Measurements from ENCODE around the gene NECTIN1. TPM values are rescaled to one million over a fixed set of nuclear protein-coding genes. Genes with fewer than 3 reads are reported as not detected.

NECTIN1 gene
- total RNA-seq, 1 experiment from 2014 or later, result 23.8 TPM

- H4K20me1 ChIP-seq (ENCODE audit: insufficient read depth), result no peaks in the 10 kb centered on the region
- H3K4me2 ChIP-seq (ENCODE audit: low read length), result no peak overlapping the region
Observed at GRCh38 chr11:119705362-119705761, 23.6 kb downstream of the NECTIN1 start.

DNA sequence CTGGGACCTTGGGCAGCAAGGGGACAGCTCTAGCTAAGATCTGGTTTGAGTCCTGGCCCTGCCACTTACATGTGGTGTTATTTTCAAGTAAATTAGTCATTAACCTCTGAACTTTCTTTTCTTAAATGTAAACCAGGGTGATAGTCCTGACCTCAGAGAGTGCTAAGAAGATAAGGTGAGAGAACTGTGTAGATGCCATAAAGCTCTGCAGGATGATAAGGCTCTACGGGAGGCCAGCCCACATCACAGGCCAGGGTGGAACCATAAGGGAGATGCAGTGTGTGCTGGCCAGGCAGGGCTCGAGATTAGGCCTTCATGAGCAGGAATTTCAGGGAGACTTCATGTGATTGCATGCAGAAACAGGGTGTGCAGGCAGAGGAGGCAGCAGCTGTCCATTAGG is 24.2 kb downstream of the NECTIN1 start:
- ATAC-seq, result no peak
- Histone ChIP-seq H3K9me3 (ENCODE audit: control insufficient read depth in 1 of 2, insufficient read depth in 1 of 2, low read depth in 1 of 2, low read length in 2 of 2) (no peaks in the 10 kb centered on the region), H2AFZ (ENCODE audit: low read depth, low read length, poor library complexity, severe bottlenecking) (no peak overlapping the region), H3K4me3 (replicated peaks in 1 of 2; ENCODE audit: low read depth in 1 of 2, low read length in 2 of 2) (no peak overlapping the region), H4K20me1 (ENCODE audit: insufficient read depth) (no peaks in the 10 kb centered on the region), H3K9ac (ENCODE audit: low read length) (no peak overlapping the region), H3K79me2 (ENCODE audit: insufficient read depth, low read length) (peaks cover 17% of the 10 kb centered on the region; the same call in 1 of the 2 replicates), H3K4me1 (ENCODE audit: control insufficient read depth in 1 of 2, insufficient read depth in 2 of 2, low read length in 2 of 2) (peaks cover 0 to 29% of the 10 kb centered on the region in 2 experiments; a peak in 3 of 4 replicates), H3K36me3 (ENCODE audit: control insufficient read depth in 1 of 2, insufficient read depth in 2 of 2, low read length in 2 of 2) (peaks cover 0 to 2% of the 10 kb centered on the region in 2 experiments; a peak in 1 of 4 replicates), H3K9me2 (ENCODE audit: insufficient read depth) (no peaks in the 10 kb centered on the region), H3K27me3 (ENCODE audit: insufficient read depth, low read length) (no peaks in the 10 kb centered on the region), H3K4me2 (ENCODE audit: low read length) (no peak overlapping the region), H3K27ac (ENCODE audit: low read depth, low read length) (no peak overlapping the region)
- POLR2A ChIA-PET, result no interaction called here
- TF ChIP-seq ZBTB33 (IDR thresholded peaks at IDR 0.05; ENCODE audit: extremely low read depth, insufficient replicate concordance, low read length) (no peak), SIN3A (IDR thresholded peaks at IDR 0.05; ENCODE audit: low read depth) (no peak), FOSL1 (IDR thresholded peaks at IDR 0.05; ENCODE audit: low read depth) (no peak), YY1 (IDR thresholded peaks at IDR 0.05; ENCODE audit: extremely low read depth, insufficient replicate concordance, low read depth, low read length) (no peak), POLR2AphosphoS5 (IDR thresholded peaks at IDR 0.05; ENCODE audit: low read depth, low read length) (no peak)
- intact Hi-C loops (cut with micrococcal nuclease), result no loop called here
- RAD21 ChIA-PET (ENCODE audit: low non-redundant PET in 1 of 2, low total read pairs in 2 of 2, uncharacterized antibody in 2 of 2, unreplicated experiment in 2 of 2), result no interaction called here
- CTCF ChIA-PET, result interaction anchor here (2.2 kb wide), 1 partner anchor 16 kb away, joined by 5 read pairs; no protein-coding TSS in a partner anchor
- no TSS peak for BruUV-seq (replicated peaks)
- DNase-seq (ENCODE audit: low read depth, low spot score), result no peak

More at GRCh38 chr11:119705362-119705761, 23.6 kb downstream of the NECTIN1 start:
- POLR2A ChIA-PET, result no interaction called here
- H3K4me1 ChIP-seq (ENCODE audit: control insufficient read depth in 1 of 2, insufficient read depth in 2 of 2, low read length in 2 of 2), result peaks cover 0 to 24% of the 10 kb centered on the region in 2 experiments; a peak in 3 of 4 replicates
- H3K36me3 ChIP-seq (ENCODE audit: control insufficient read depth in 1 of 2, insufficient read depth in 2 of 2, low read length in 2 of 2), result peaks cover 0 to 2% of the 10 kb centered on the region in 2 experiments; a peak in 1 of 4 replicates
- H3K27me3 ChIP-seq (ENCODE audit: insufficient read depth, low read length), result no peaks in the 10 kb centered on the region
- TF ChIP-seq ZBTB33 (IDR thresholded peaks at IDR 0.05; ENCODE audit: extremely low read depth, insufficient replicate concordance, low read length) (no peak), SRF (IDR thresholded peaks at IDR 0.05; ENCODE audit: low read depth) (no peak), CEBPB (IDR thresholded peaks at IDR 0.05; ENCODE audit: low read depth) (no peak)
- no peak overlapping the region for H3K27ac ChIP-seq (ENCODE audit: low read depth, low read length)
- H3K4me3 ChIP-seq (replicated peaks in 1 of 2; ENCODE audit: low read depth in 1 of 2, low read length in 2 of 2), result no peak overlapping the region
- no peak overlapping the region for H3K9ac ChIP-seq (ENCODE audit: low read length)
- intact Hi-C loops (cut with micrococcal nuclease), result no loop called here
- no peaks in the 10 kb centered on the region for H3K9me3 ChIP-seq (ENCODE audit: control insufficient read depth in 1 of 2, insufficient read depth in 1 of 2, low read depth in 1 of 2, low read length in 2 of 2)
- CTCF ChIA-PET, result interaction anchor here (2.2 kb wide), 1 partner anchor 16 kb away, joined by 5 read pairs; no protein-coding TSS in a partner anchor
- no peak for ATAC-seq
- no peaks in the 10 kb centered on the region for H3K9me2 ChIP-seq (ENCODE audit: insufficient read depth)
- no TSS peak for BruUV-seq (replicated peaks)
- no peak for DNase-seq (ENCODE audit: low read depth, low spot score)
- H3K79me2 ChIP-seq (ENCODE audit: insufficient read depth, low read length), result peaks cover 18% of the 10 kb centered on the region; the same call in 1 of the 2 replicates
- RAD21 ChIA-PET (ENCODE audit: low non-redundant PET in 1 of 2, low total read pairs in 2 of 2, uncharacterized antibody in 2 of 2, unreplicated experiment in 2 of 2), result no interaction called here
- no peak overlapping the region for H2AFZ ChIP-seq (ENCODE audit: low read depth, low read length, poor library complexity, severe bottlenecking)

Data from HCT116 (cell line).